Measurements from ENCODE around the gene EFHC2. TPM values are rescaled to one million over a fixed set of nuclear protein-coding genes. Genes with fewer than 3 reads are reported as not detected.

Gene EFHC2
- polyA plus RNA-seq, 1 donor (not counting 4 experiments of a cell fraction or from before 2014, with no cell fraction given): 0.98 TPM

DNA sequence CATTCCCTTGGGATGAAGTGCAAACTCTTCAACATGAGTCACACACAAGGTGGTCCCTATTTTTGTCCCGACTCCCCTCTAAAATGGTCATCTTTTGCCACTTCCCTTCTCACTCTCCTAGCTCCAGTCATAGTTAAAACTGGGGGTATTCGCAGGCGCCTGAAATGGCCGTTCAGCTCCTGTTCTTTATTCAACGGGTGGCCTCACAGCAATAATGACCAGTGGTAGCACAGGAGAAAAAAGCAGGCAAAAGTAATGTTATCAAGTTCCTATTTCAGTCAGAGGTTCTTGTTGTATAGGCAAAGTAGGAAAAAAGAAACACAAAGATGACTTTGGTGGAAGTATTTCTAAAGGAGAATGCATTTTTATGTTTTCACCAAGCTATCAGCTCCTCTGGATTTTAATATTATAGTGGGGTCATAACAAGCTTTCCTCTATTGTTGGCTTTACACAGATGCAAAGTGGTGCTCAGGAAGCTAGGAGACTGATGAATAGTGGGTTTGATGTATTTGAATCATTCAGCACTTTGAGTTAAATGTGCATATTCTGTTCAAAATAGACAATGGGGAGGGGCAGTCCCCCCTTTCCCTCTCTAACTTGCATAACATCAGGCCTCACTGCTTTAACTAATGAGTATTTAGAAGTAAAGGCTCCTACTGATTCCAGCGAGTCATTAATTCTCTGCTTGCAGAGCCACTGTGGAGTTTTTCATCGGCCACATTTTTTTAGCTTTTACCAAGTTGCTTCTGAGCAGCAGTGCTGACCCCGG is 199.1 kb downstream of the EFHC2 start:
- no peak for TF ChIP-seq CTCF (optimal IDR thresholded peaks at IDR 0.05 in 1 of 3, IDR thresholded peaks at IDR 0.05 in 1 of 3, conservative IDR thresholded peaks at IDR 0.05 in 1 of 3; ENCODE audit: extremely low read depth in 1 of 3, insufficient read depth in 2 of 3, low read length in 3 of 3)
- TF ChIP-seq EZH2 (IDR thresholded peaks at IDR 0.05; ENCODE audit: low read length): no peak
- no peak overlapping the region for H3K9ac ChIP-seq (ENCODE audit: control insufficient read depth, extremely low read depth, insufficient read depth, low read length)
- H3K4me1 ChIP-seq (ENCODE audit: control insufficient read depth, extremely low read depth, insufficient read depth, low read length): no peaks in the 10 kb centered on the region
- no peaks in the 10 kb centered on the region for H3K36me3 ChIP-seq (ENCODE audit: control insufficient read depth in 2 of 2, extremely low read depth in 1 of 2, insufficient read depth in 2 of 2, low read length in 2 of 2)
- dilution Hi-C loops (cut with MboI; ENCODE audit: extremely low pct_ligation_motif_present, low sequenced_read_pairs): no loop called here
- FAIRE-seq (no peak), DNase-seq (ENCODE audit: low read depth, low spot score) (no peak)
- no peaks in the 10 kb centered on the region for H4K20me1 ChIP-seq (ENCODE audit: control insufficient read depth, extremely low read depth, insufficient read depth, low read length)
- no peak overlapping the region for H3K27ac ChIP-seq (ENCODE audit: control insufficient read depth, insufficient read depth, low read length)
- H3K9me3 ChIP-seq (ENCODE audit: control insufficient read depth, low read depth, low read length): no peaks in the 10 kb centered on the region
- H3K79me2 ChIP-seq (ENCODE audit: control insufficient read depth, insufficient read depth, low read length): no peaks in the 10 kb centered on the region
- no peaks in the 10 kb centered on the region for H3K9me1 ChIP-seq (ENCODE audit: control insufficient read depth, extremely low read depth, insufficient read depth, low read length)
- H3K4me2 ChIP-seq (ENCODE audit: control insufficient read depth, extremely low read depth, insufficient read depth, low read depth, low read length): no peak overlapping the region
- H3K27me3 ChIP-seq (ENCODE audit: control insufficient read depth, extremely low read depth, insufficient read depth, low read length): no peaks in the 10 kb centered on the region
- H2AFZ ChIP-seq (ENCODE audit: control insufficient read depth, low read length): no peak overlapping the region
- no peak overlapping the region for H3K4me3 ChIP-seq (ENCODE audit: control insufficient read depth in 2 of 3, extremely low read depth in 1 of 3, insufficient read depth in 2 of 3, low read depth in 1 of 3, low read length in 3 of 3)

- Histone ChIP-seq H3K27ac (ENCODE audit: control insufficient read depth, insufficient read depth, low read length) (no peak overlapping the region), H2AFZ (ENCODE audit: control insufficient read depth, low read length) (no peak overlapping the region), H3K9me3 (ENCODE audit: control insufficient read depth, low read depth, low read length) (no peaks in the 10 kb centered on the region), H3K9me1 (ENCODE audit: control insufficient read depth, extremely low read depth, insufficient read depth, low read length) (no peaks in the 10 kb centered on the region), H3K4me3 (ENCODE audit: control insufficient read depth in 2 of 3, extremely low read depth in 1 of 3, insufficient read depth in 2 of 3, low read depth in 1 of 3, low read length in 3 of 3) (no peak overlapping the region), H3K79me2 (ENCODE audit: control insufficient read depth, insufficient read depth, low read length) (no peaks in the 10 kb centered on the region), H3K4me2 (ENCODE audit: control insufficient read depth, extremely low read depth, insufficient read depth, low read depth, low read length) (no peak overlapping the region), H3K9ac (ENCODE audit: control insufficient read depth, extremely low read depth, insufficient read depth, low read length) (no peak overlapping the region), H4K20me1 (ENCODE audit: control insufficient read depth, extremely low read depth, insufficient read depth, low read length) (no peaks in the 10 kb centered on the region), H3K36me3 (ENCODE audit: control insufficient read depth in 2 of 2, extremely low read depth in 1 of 2, insufficient read depth in 2 of 2, low read length in 2 of 2) (no peaks in the 10 kb centered on the region), H3K4me1 (ENCODE audit: control insufficient read depth, extremely low read depth, insufficient read depth, low read length) (no peaks in the 10 kb centered on the region), H3K27me3 (ENCODE audit: control insufficient read depth, extremely low read depth, insufficient read depth, low read length) (no peaks in the 10 kb centered on the region)
- dilution Hi-C loops (cut with MboI; ENCODE audit: extremely low pct_ligation_motif_present, low sequenced_read_pairs): no loop called here
- no peak for DNase-seq (ENCODE audit: low read depth, low spot score)
- no peak for FAIRE-seq
- no peak for TF ChIP-seq CTCF (optimal IDR thresholded peaks at IDR 0.05 in 1 of 3, IDR thresholded peaks at IDR 0.05 in 1 of 3, conservative IDR thresholded peaks at IDR 0.05 in 1 of 3; ENCODE audit: extremely low read depth in 1 of 3, insufficient read depth in 2 of 3, low read length in 3 of 3)
- no peak for TF ChIP-seq EZH2 (IDR thresholded peaks at IDR 0.05; ENCODE audit: low read length)
Observed at GRCh38 chrX:44143061-44143602, 200.3 kb downstream of the EFHC2 start.
